ENCODE results near the gene PTCD1.

Gene PTCD1

GRCh38 chr7:99369767-99370391, 68.7 kb downstream of the PTCD1 start:
- TF ChIP-seq GATA1 (IDR thresholded peaks at IDR 0.05; ENCODE audit: low read depth, low read length) (no peak), POLR2A (IDR thresholded peaks at IDR 0.05; ENCODE audit: low read length) (no peak)
- DNase-seq, result no peak

GRCh38 chr7:99368750-99369389, 69.7 kb downstream of the PTCD1 start:
- no peak for TF ChIP-seq GATA1 (IDR thresholded peaks at IDR 0.05; ENCODE audit: low read depth, low read length)
- no peak for TF ChIP-seq POLR2A (IDR thresholded peaks at IDR 0.05; ENCODE audit: low read length)
- no peak for DNase-seq

Measured in erythroblast (primary cell).